Measurements from ENCODE around the gene CHMP4A.

The CHMP4A gene

DNA sequence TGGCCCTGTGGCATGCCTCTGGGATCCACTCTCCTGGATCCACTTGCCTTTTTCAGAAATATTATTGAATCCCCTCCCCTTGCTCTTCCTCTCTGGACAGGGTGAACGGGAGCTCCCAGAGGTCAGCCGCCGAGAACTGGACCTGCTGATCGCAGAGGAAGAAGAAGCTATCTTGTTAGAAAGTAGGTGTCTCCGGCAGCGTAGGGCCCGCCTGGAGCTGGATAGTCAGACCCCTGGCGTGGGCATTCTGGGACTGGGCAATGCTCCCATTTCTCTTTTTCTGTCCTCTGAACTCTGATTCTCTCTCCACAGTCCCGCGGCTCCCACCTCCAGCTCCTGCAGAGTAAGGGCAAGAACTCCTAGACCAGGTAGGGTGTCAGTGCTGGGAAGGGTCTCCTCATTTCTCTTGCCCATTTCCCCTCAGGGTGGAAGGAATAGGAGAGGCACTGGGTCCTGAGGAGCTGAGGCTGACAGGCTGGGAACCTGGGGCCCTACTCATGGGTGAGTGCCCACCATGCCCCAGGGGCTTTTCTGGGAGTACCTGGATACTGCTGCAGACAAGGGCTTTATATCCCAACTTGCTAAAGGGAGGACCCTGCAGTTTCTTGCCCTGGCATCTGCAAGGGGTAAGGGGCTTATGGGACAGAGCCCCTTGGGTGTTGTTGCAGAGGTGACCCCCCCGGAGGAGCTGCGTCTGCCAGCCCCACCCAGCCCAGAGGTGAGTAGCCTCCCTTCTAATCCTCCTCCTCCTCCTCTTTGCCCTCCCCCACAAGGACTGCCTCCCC, 36.1 kb downstream of the CHMP4A start:
- DNase-seq = no peak

DNA sequence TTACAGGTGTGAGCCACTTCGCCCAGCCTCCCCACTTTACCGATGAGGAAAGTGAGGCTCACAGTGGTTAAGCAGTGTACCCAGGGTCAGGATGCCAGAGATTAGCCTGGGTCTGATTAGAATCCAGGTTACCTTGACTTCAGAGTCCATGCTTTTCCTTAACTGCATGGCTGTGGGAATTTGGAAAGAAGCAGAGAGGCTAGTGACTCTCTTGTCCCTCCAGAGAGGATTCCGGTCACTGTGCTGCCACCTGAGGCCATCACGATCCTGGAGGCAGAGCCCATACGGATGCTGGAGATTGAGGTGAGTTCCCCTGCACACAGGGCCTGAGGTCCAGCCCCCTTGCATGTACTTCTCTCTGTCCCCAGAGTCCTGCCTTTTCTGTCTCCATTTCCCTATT, 36.7 kb downstream of the CHMP4A start:
- no peak for DNase-seq

DNA sequence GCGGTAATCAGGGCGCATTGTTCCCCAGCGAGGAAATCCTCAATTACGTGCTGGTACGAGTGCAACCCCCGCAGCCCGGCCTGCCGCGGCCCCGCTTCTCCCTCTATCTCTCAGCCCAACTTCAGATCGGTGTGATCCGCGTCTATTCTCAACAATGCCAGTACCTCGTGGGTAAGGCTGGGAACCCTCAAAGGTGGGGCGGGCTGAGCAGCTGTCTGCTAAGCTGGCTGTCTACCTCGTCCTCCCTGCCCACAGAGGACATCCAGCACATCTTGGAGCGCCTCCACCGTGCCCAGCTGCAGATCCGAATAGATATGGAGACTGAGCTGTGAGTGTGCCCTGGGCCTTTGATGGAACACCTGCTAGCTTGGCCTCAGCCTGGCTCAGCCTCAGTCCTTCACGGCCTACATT, 40.4 kb downstream of the CHMP4A start:
- DNase-seq = no peak

DNA sequence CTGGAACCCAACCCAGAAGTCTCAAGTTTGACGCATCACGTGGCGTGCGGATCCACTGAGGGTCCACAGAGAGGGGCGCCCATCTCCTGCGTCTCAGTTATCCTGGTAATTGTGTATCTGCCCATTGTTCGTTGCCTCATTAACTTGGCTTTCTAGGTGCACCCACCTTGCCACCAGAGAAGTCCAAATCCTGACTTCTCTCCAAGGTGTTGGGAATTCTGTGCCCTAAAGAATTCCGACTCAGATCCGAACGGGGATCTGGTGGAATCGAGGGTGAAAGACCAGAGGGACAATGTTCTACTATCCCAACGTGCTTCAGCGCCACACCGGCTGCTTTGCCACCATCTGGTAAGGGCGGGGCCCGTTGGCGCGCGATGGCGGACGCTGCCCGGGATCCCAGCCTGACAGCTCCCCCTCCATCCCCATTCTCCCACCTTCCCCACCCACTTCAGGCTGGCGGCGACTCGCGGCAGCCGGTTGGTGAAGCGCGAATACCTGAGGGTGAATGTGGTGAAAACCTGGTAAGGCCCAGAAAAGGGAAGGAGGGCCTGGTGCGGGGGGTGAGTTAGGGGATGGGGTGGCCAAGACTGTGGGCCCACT, 40.9 kb downstream of the CHMP4A start:
- DNase-seq = no peak

DNA sequence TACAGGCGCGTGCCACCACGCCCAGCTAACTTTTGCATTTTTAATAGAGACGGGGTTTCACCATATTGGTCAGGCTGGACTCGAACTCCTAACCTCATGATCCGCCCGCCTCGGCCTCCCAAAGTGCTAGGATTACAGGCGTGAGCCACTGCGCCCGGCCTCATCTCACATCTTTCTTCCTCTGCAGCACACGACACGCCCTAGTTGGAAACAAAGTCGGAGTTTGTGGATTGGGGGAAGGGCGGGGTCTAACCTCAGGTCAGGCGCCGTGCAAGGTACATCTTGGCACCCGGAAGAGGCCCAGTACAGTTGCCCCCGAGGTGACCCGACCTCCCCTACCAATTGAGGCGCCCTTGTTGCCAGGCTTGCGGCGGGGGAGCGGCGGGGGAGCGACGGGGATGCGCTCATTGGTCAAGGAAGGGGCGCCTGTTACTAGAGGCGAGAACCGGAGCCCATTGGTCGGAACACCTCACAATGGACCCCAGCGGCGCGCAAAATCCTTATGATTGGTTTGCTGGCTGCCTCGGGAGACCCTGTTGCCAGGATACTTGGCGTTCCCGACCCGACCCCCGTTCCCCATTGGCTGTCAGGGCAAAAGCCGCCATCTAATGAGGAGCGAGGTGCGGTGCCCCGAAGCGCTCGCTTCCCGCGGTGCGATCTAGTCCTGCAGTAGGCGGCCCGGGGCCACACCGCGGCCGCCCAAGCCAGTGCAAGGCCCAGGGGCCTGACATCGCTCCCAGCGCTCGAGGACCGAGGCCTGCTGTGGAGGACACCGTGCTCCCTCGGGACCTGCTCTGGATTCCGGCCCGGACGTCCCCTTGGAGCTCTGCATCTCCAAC, 41.6 kb downstream of the CHMP4A start, which contains the start of gene REC8:
TSS of gene REC8 (plus strand) at position 659 of the 839 bp plus-strand sequence. CDS start 473 bp downstream, outside the sequence.
- no peak for DNase-seq

DNA sequence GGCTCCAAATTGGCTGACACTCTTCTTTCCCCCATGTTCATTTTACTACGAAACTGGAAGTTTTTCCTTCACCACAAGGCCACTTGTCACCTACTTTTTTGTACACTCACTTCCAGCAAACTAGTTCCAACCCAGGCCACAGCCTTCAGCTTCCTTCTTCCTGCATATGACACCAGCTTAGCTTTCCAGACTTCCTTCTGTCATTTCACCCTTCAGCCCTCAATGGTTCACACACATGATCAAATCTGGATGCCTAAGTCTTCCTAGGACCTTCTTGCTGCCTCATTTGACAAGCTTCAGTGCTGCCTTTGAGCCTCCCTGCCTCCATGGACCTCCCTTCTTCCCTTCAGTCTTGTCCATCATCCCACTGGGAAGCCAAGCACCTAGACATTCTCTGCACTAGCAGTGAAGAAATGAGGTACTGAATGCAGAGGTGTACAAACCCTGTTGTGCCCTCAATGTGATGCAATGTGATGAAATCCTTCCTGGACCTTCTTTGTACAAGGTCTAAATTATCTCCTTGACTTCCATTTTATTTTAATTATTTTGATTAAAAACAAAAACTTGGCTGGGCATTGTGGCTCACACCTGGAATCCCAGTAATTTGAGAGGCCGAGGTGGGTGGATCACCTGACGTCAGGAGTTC, 45.7 kb downstream of the CHMP4A start:
- DNase-seq = no peak

DNA sequence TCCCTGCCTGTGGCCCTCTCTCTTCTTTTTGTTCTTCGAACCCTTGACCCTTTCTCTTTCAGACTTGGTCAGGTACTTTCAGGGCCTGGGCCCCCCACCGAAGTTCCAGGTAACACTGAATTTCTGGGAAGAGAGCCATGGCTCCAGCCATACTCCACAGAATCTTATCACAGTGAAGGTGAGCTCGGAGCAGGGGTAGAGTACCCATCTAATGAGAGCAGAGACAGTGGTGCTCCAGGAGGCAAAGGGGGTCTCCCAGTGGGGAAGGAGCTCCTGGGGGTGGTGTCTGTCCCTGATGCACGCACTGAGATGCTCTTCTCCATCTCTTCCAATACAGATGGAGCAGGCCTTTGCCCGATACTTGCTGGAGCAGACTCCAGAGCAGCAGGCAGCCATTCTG, 47.5 kb downstream of the CHMP4A start:
- no peak for DNase-seq

DNA sequence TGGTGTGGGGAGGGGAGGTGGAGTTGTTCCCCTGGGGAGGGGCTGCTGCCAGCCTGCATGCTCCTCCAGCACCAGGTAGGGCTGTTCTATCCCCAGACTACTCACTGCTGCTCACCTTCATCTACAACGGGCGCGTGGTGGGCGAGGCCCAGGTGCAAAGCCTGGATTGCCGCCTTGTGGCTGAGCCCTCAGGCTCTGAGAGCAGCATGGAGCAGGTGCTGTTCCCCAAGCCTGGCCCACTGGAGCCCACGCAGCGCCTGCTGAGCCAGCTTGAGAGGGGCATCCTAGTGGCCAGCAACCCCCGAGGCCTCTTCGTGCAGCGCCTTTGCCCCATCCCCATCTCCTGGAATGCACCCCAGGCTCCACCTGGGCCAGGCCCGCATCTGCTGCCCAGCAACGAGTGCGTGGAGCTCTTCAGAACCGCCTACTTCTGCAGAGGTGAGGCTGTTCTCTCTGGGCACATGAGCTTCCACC, 48.7 kb downstream of the CHMP4A start:
- no peak for DNase-seq

DNA sequence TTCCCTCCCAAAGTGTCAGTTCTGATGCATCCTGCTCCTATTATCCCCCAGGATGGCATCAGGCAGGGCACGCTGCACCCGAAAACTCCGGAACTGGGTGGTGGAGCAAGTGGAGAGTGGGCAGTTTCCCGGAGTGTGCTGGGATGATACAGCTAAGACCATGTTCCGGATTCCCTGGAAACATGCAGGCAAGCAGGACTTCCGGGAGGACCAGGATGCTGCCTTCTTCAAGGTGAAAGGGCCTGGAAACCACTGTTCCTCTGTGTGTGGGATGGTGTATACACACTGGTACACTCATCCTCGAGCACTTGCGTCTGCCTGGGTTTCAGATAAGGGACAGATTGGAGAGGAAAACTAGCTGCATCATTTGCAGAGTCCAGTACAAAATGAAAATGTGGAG, 51.2 kb downstream of the CHMP4A start:
- no peak for DNase-seq

DNA sequence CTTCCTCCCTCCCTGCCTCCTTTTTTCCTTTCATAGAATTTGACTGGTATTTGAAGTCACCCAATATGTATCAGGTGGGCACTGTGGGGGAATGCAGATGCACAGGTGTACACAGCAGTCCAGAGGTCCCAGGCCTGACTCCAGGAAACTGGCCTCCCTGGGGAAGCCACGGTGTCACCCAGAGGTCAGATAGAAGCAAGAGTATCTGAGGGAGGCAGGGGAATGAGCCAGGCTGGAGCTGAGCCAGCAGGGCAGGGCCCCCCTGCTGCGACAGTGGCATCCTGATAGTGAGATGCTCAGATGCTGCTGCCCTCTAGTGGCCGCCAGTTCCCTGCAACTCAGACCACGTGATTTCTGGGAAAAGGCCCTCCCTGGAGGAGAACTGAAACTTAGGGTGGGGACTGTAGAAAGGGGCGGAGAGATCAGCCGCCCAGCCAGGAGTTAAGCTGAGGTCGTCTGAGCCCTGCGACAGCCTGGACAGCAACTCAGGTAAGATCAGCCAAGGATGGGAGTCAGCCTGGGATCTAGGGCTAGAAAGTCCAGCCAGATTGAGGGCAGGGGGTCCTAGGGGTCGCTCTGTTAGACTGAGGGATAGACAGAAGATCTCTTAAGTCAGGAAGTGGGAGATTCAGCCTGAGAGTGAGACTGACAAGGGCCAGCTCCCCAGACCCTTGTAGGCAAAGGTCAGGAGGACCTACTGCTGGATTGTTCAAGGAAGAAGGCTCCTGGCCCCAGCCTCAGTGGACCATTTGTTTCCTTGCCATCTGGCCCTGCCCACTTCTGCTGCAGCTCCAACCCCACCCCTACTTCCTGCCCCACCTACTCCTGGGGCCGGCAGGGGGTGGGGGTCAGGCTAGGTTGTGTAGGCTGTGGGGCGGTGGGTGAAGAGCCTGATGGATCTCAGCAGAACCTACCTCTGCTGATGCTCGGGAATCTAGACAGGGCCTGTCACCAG, 52.2 kb downstream of the CHMP4A start, which contains the start of gene IRF9:
TSS of gene IRF9 (plus strand) at position 416 of the 955 bp plus-strand sequence. CDS start 880 bp downstream, outside the sequence.
- DNase-seq = peak; percentile 94

DNA sequence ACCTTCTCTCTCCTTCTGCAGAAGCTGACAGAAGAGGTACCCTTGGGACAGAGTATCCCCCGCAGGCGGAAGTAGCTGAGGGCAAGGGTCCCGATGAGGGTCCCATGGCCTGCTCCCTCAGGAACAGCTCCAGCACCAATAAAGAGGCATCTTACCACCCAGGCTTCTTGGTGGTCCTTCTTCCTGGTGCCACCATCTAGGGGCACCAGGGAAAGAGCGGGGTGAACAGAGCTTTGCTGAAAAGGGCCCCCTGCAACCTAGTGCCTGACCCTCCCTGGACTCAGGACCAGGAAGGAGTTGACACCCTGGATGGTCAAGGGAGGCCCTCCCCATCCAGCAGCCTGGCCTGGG, 52.8 kb downstream of the CHMP4A start:
- no peak for DNase-seq

DNA sequence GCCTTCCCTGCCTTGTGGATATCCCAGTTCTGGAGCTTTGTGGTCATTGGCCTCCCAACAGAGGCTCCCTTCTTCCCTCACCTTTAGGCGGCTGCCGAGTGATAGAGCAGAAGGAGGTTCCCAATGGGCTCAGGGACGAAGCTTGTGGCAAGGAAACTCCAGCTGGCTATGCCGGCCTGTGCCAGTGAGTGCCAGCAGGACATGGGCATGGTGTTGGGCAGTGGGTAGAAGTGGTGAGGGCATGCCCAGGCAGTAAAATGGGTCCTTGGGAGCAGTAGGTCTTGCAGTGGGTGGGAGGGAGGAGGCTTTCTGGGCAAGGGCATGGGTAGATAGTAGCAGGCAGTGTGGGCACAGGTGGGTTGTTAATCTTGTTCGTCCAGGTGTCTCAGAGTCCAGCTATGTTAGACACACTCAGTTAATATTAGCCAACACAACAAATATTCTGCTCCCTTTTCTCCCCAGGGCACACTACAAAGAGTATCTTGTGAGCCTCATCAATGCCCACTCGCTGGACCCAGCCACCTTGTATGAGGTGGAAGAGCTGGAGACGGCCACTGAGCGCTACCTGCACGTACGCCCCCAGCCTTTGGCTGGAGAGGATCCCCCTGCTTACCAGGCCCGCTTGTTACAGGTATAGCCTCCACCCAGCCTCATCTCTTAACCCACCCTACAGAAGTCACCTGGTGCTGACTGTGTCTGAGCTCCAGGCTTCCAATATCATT, 53.4 kb downstream of the CHMP4A start:
- DNase-seq = no peak

Data from NCI-H146 (cell line).